M059J (cell line): ENCODE measurements around the gene RNF168. TPM values are rescaled to one million over a fixed set of nuclear protein-coding genes. Genes with fewer than 3 reads are reported as not detected.

ENCODE experiments used
- total RNA-seq: library from RNA; depleted of rRNA; stranded (reverse); fragments of >200 nt; shearing (Covaris generic); gene quantifications from 2 replicates; pipeline ENCODE4 v1.2.3, GENCODE V29; 2014; rRNA removed

The RNF168 gene
- total RNA-seq, 1 experiment from 2014 or later, result 22.8 TPM

Other genes starting within 250 kb of the RNF168 start
- gene PCYT1A, start 216.0 kb downstream of the RNF168 start, total RNA-seq, result 67.1 and 83.8 TPM in 2 replicates
- 29.1 and 31.0 TPM in 2 replicates for gene DYNLT2B, start 185.5 kb downstream of the RNF168 start, total RNA-seq
- 3.2 and 3.3 TPM in 2 replicates for gene TM4SF19, start 165.4 kb downstream of the RNF168 start, total RNA-seq
- 9.1 and 17.4 TPM in 2 replicates for gene UBXN7, start 71.3 kb downstream of the RNF168 start, total RNA-seq
- gene SMCO1, start 11.6 kb upstream of the RNF168 start, total RNA-seq, result 0.05 TPM in 1 of 2 replicates, not detected in the other
- 10.4 and 16.2 TPM in 2 replicates for gene WDR53, start 64.8 kb upstream of the RNF168 start, total RNA-seq
- 18.9 and 26.6 TPM in 2 replicates for gene FBXO45, start 64.9 kb upstream of the RNF168 start, total RNA-seq
- 0.42 and 1.1 TPM in 2 replicates for gene NRROS, start 135.9 kb upstream of the RNF168 start, total RNA-seq
- gene CEP19, start 208.5 kb upstream of the RNF168 start, total RNA-seq, result 9.0 and 11.2 TPM in 2 replicates
- gene PIGX, start 208.6 kb upstream of the RNF168 start, total RNA-seq, result 57.4 and 77.0 TPM in 2 replicates
- 35.2 and 57.4 TPM in 2 replicates for gene PAK2, start 236.1 kb upstream of the RNF168 start, total RNA-seq